Measurements from ENCODE around the gene POR.
"Not testable (repeated sequence)": the region's sequence is repeated elsewhere in the genome, so short reads cannot be mapped to it uniquely, and the experiment has no call there.

The POR gene

GRCh38 chr7:76002139-76002538, 87.2 kb downstream of the POR start:
- Histone ChIP-seq H3F3A (ENCODE audit: insufficient read depth, low read length) (no peaks in the 10 kb centered on the region), H4K20me1 (ENCODE audit: insufficient read depth, low read length) (no peaks in the 10 kb centered on the region), H3K27me3 (replicated peaks; ENCODE audit: insufficient read depth, low read length) (no peaks in the 10 kb centered on the region), H3K36me3 (replicated peaks; ENCODE audit: insufficient read depth, low read length) (no peaks in the 10 kb centered on the region), H2AFZ (ENCODE audit: low read length) (no peak overlapping the region), H3K9me3 (replicated peaks; ENCODE audit: insufficient read depth, low read length) (no peaks in the 10 kb centered on the region), H3K27ac (ENCODE audit: low read length) (no peak overlapping the region), H3K9me2 (replicated peaks; ENCODE audit: insufficient read depth, low read length) (no peaks in the 10 kb centered on the region), H3K9ac (ENCODE audit: low read length) (no peak overlapping the region), H3K4me1 (ENCODE audit: low read length) (no peaks in the 10 kb centered on the region), H3K79me2 (ENCODE audit: low read length) (no peaks in the 10 kb centered on the region), H3K4me2 (ENCODE audit: low read depth, low read length) (no peak overlapping the region), H3K4me3 (ENCODE audit: low read length) (no peak overlapping the region)
- no peak for DNase-seq
- TF ChIP-seq EZH2 (optimal IDR thresholded peaks at IDR 0.05; ENCODE audit: low read depth, low read length) (no peak), EZH2phosphoT487 (IDR thresholded peaks at IDR 0.05; ENCODE audit: low read length) (no peak)

GRCh38 chr7:76002822-76003221, 87.9 kb downstream of the POR start:
- Histone ChIP-seq H4K20me1 (ENCODE audit: insufficient read depth, low read length) (no peaks in the 10 kb centered on the region), H3K27me3 (replicated peaks; ENCODE audit: insufficient read depth, low read length) (no peaks in the 10 kb centered on the region), H3K4me3 (ENCODE audit: low read length) (no peak overlapping the region), H3K4me2 (ENCODE audit: low read depth, low read length) (no peak overlapping the region), H3K9me2 (replicated peaks; ENCODE audit: insufficient read depth, low read length) (no peaks in the 10 kb centered on the region), H3F3A (ENCODE audit: insufficient read depth, low read length) (no peaks in the 10 kb centered on the region), H3K9me3 (replicated peaks; ENCODE audit: insufficient read depth, low read length) (no peaks in the 10 kb centered on the region), H3K27ac (ENCODE audit: low read length) (no peak overlapping the region), H3K9ac (ENCODE audit: low read length) (no peak overlapping the region), H3K36me3 (replicated peaks; ENCODE audit: insufficient read depth, low read length) (no peaks in the 10 kb centered on the region), H2AFZ (ENCODE audit: low read length) (no peak overlapping the region), H3K79me2 (ENCODE audit: low read length) (no peaks in the 10 kb centered on the region), H3K4me1 (ENCODE audit: low read length) (no peaks in the 10 kb centered on the region)
- DNase-seq, result no peak
- TF ChIP-seq CTCF (IDR thresholded peaks at IDR 0.05; ENCODE audit: low read length) (no peak), EZH2 (optimal IDR thresholded peaks at IDR 0.05; ENCODE audit: low read depth, low read length) (no peak), EZH2phosphoT487 (IDR thresholded peaks at IDR 0.05; ENCODE audit: low read length) (no peak)

GRCh38 chr7:76003351-76003750, 88.4 kb downstream of the POR start:
- H3K9me3 ChIP-seq (replicated peaks; ENCODE audit: insufficient read depth, low read length), result no peaks in the 10 kb centered on the region
- H3K27ac ChIP-seq (ENCODE audit: low read length), result no peak overlapping the region
- no peaks in the 10 kb centered on the region for H4K20me1 ChIP-seq (ENCODE audit: insufficient read depth, low read length)
- H3K79me2 ChIP-seq (ENCODE audit: low read length), result no peaks in the 10 kb centered on the region
- H3K27me3 ChIP-seq (replicated peaks; ENCODE audit: insufficient read depth, low read length), result no peaks in the 10 kb centered on the region
- no peak for TF ChIP-seq CTCF (IDR thresholded peaks at IDR 0.05; ENCODE audit: low read length)
- TF ChIP-seq EZH2phosphoT487 (IDR thresholded peaks at IDR 0.05; ENCODE audit: low read length), result no peak
- TF ChIP-seq EZH2 (optimal IDR thresholded peaks at IDR 0.05; ENCODE audit: low read depth, low read length), result no peak
- H2AFZ ChIP-seq (ENCODE audit: low read length), result no peak overlapping the region
- no peak overlapping the region for H3K4me3 ChIP-seq (ENCODE audit: low read length)
- H3K36me3 ChIP-seq (replicated peaks; ENCODE audit: insufficient read depth, low read length), result no peaks in the 10 kb centered on the region
- DNase-seq, result no peak
- H3K9me2 ChIP-seq (replicated peaks; ENCODE audit: insufficient read depth, low read length), result no peaks in the 10 kb centered on the region
- H3K4me1 ChIP-seq (ENCODE audit: low read length), result peaks cover 3% of the 10 kb centered on the region; the same call in 1 of the 2 replicates
- H3K9ac ChIP-seq (ENCODE audit: low read length), result no peak overlapping the region
- H3F3A ChIP-seq (ENCODE audit: insufficient read depth, low read length), result no peaks in the 10 kb centered on the region
- no peak overlapping the region for H3K4me2 ChIP-seq (ENCODE audit: low read depth, low read length)

- not testable (repeated sequence) for H3K27ac ChIP-seq (ENCODE audit: low read length)
These were observed 90.0 kb downstream of the POR start for GRCh38 chr7:76005004-76005403.

More at GRCh38 chr7:76005004-76005403, 90.0 kb downstream of the POR start:
- H3K9me3 ChIP-seq (replicated peaks; ENCODE audit: insufficient read depth, low read length); H3K27me3 ChIP-seq (replicated peaks; ENCODE audit: insufficient read depth, low read length); H3K9ac ChIP-seq (ENCODE audit: low read length); H3K36me3 ChIP-seq (replicated peaks; ENCODE audit: insufficient read depth, low read length); H3K4me3 ChIP-seq (ENCODE audit: low read length); H3K9me2 ChIP-seq (replicated peaks; ENCODE audit: insufficient read depth, low read length); H2AFZ ChIP-seq (ENCODE audit: low read length); DNase-seq; H3K4me2 ChIP-seq (ENCODE audit: low read depth, low read length); H3F3A ChIP-seq (ENCODE audit: insufficient read depth, low read length); H3K4me1 ChIP-seq (ENCODE audit: low read length); H4K20me1 ChIP-seq (ENCODE audit: insufficient read depth, low read length); H3K79me2 ChIP-seq (ENCODE audit: low read length): not testable (repeated sequence)
